Raji (cell line): ENCODE results near the gene TRAPPC10.

Experiments used
- POLR2A ChIP-seq: IDR thresholded peaks from 2 replicates; pipeline ENCODE4 v1.6.1; 2011; ENCODE audit warnings: low read depth, low read length, control low read depth; ENCODE audit not compliant: insufficient read depth

Gene TRAPPC10

GRCh38 chr21:44011579-44012473 is at the start of gene TRAPPC10:
Gene TRAPPC10 (plus strand): TSS chr21:44012309. CDS start chr21:44012494, 185 bp downstream.
- peak; percentile 92 for TF ChIP-seq POLR2A

GRCh38 chr21:43965911-43966585 is 46.1 kb upstream of the TRAPPC10 start:
- no peak for TF ChIP-seq POLR2A

GRCh38 chr21:43966946-43967512 is 45.1 kb upstream of the TRAPPC10 start:
- no peak for TF ChIP-seq POLR2A

- no peak for TF ChIP-seq POLR2A
These were observed 44.1 kb upstream of the TRAPPC10 start for GRCh38 chr21:43967981-43968380.

- TF ChIP-seq POLR2A: no peak
These were observed 43.5 kb upstream of the TRAPPC10 start for GRCh38 chr21:43968410-43969114.

- no peak for TF ChIP-seq POLR2A
These were observed 43.0 kb upstream of the TRAPPC10 start for GRCh38 chr21:43969115-43969444.

GRCh38 chr21:43970551-43970950 is 41.6 kb upstream of the TRAPPC10 start:
- no peak for TF ChIP-seq POLR2A

GRCh38 chr21:43971201-43971991 is 40.7 kb upstream of the TRAPPC10 start:
- no peak for TF ChIP-seq POLR2A

GRCh38 chr21:43971992-43972255 is 40.2 kb upstream of the TRAPPC10 start:
- TF ChIP-seq POLR2A: no peak

GRCh38 chr21:43972850-43973633 is 39.1 kb upstream of the TRAPPC10 start:
- no peak for TF ChIP-seq POLR2A

- no peak for TF ChIP-seq POLR2A
These were observed 38.5 kb upstream of the TRAPPC10 start for GRCh38 chr21:43973634-43973955.

GRCh38 chr21:43974791-43975468 is 37.2 kb upstream of the TRAPPC10 start:
- TF ChIP-seq POLR2A: no peak

- TF ChIP-seq POLR2A: no peak
These were observed 36.5 kb upstream of the TRAPPC10 start for GRCh38 chr21:43975469-43976098.
